K562 (cell line): Measurements from ENCODE around the gene HIVEP2.

ENCODE experiments used
- CTCF ChIP-seq, 3 experiments: IDR thresholded peaks in 2 of 3; conservative IDR thresholded peaks in 1 of 3; 2 replicates each; pipeline ENCODE4 v1.5.1; 2011 to 2012; ENCODE audit warnings: low read length in 3 of 3, mild to moderate bottlenecking in 3 of 3, control low read depth in 2 of 3, improper control_type of control experiment in 1 of 3, inconsistent platforms in 1 of 3, low read depth in 1 of 3, mixed read lengths in 1 of 3, moderate library complexity in 1 of 3; ENCODE audit not compliant: insufficient read depth in 2 of 3
- DPF2 ChIP-seq: fragments of 450-650 bp; IDR thresholded peaks from 2 replicates; pipeline ENCODE4 v1.6.1; 2016
- MAFG ChIP-seq: fragments of 450-650 bp; conservative IDR thresholded peaks from 2 replicates; pipeline ENCODE4 v1.6.1; 2016; ENCODE audit warnings: missing genetic modification characterization, missing compliant biosample characterization
- NCOA2 ChIP-seq, 2 experiments: fragments of 450-650 bp; IDR thresholded peaks; 2 replicates each; pipeline ENCODE4 v1.6.1; 2018; ENCODE audit warnings: mild to moderate bottlenecking in 2 of 2, moderate library complexity in 1 of 2; ENCODE audit not compliant: partially characterized antibody in 2 of 2
- NR1H2 ChIP-seq: sonication (generic); formaldehyde crosslinking; IDR thresholded peaks from 2 replicates; pipeline ENCODE4 v1.4.0; 2020; ENCODE audit warnings: mild to moderate bottlenecking, missing genetic modification reagents
- SMC3 ChIP-seq: conservative IDR thresholded peaks from 2 replicates; pipeline ENCODE4 v1.6.1; 2011; ENCODE audit warnings: low read depth, low read length, improper control_type of control experiment; ENCODE audit not compliant: insufficient read depth
- SRSF1 ChIP-seq: fragments of 200-400 bp; formaldehyde crosslinking; IDR thresholded peaks from 2 replicates; pipeline ENCODE4 v1.6.1; 2017; ENCODE audit warnings: mild to moderate bottlenecking, low read depth, low read length, moderate library complexity
- TF ChIP-seq, protein P1 (sequence below): sonication (generic); formaldehyde crosslinking; IDR thresholded peaks from 2 replicates; pipeline ENCODE4 v1.8.0; 2022; ENCODE audit warnings: mild to moderate bottlenecking, missing genetic modification reagents
- TF ChIP-seq, protein P2 (sequence below): sonication (generic); formaldehyde crosslinking; IDR thresholded peaks from 2 replicates; pipeline ENCODE4 v1.8.1; 2022; ENCODE audit warnings: missing genetic modification reagents

GRCh38 chr6:142845624-142846458, 99.1 kb downstream of the HIVEP2 start:
- TF ChIP-seq SMC3 = no peak
- no peak for TF ChIP-seq NR1H2 (CRISPR knock-in tag)
- TF ChIP-seq MAFG (tag) = no peak
- TF ChIP-seq, protein P1, sequence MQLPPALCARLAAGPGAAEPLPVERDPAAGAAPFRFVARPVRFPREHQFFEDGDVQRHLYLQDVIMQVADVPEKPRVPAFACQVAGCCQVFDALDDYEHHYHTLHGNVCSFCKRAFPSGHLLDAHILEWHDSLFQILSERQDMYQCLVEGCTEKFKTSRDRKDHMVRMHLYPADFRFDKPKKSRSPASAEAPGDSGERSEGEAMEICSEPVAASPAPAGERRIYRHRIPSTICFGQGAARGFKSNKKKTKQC (CRISPR knock-in tag) = no peak
- no peak for TF ChIP-seq CTCF (IDR thresholded peaks at IDR 0.05 in 2 of 3, conservative IDR thresholded peaks at IDR 0.05 in 1 of 3; ENCODE audit: insufficient read depth in 2 of 3, low read depth in 1 of 3, low read length in 3 of 3)
- TF ChIP-seq DPF2 = no peak
- TF ChIP-seq, protein P2, sequence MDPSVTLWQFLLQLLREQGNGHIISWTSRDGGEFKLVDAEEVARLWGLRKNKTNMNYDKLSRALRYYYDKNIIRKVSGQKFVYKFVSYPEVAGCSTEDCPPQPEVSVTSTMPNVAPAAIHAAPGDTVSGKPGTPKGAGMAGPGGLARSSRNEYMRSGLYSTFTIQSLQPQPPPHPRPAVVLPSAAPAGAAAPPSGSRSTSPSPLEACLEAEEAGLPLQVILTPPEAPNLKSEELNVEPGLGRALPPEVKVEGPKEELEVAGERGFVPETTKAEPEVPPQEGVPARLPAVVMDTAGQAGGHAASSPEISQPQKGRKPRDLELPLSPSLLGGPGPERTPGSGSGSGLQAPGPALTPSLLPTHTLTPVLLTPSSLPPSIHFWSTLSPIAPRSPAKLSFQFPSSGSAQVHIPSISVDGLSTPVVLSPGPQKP (CRISPR knock-in tag) = no peak
- TF ChIP-seq SRSF1 = no peak
- TF ChIP-seq NCOA2 (IDR thresholded peaks at IDR 0.05; ENCODE audit: partially characterized antibody in 2 of 2) = no peak
